HepG2 (cell line): ENCODE data around the gene YIF1B. TPM values are rescaled to one million over a fixed set of nuclear protein-coding genes. Genes with fewer than 3 reads are reported as not detected.
A peak's percentile ranks its signal among the peaks of the same experiment; 100 is the strongest.

ENCODE experiments used
- ARID2 ChIP-seq: sonication (generic); formaldehyde crosslinking; IDR thresholded peaks from 2 replicates; pipeline ENCODE4 v1.8.1; 2022; ENCODE audit warnings: mild to moderate bottlenecking, missing genetic modification reagents, borderline replicate concordance
- EZH2 ChIP-seq: conservative IDR thresholded peaks from 2 replicates; pipeline ENCODE4 v1.6.1; 2012; ENCODE audit warnings: mild to moderate bottlenecking, low read depth, low read length, moderate library complexity
- GFI1 ChIP-seq: sonication (generic); formaldehyde crosslinking; IDR thresholded peaks from 2 replicates; pipeline ENCODE4 v1.5.0; 2020; ENCODE audit warnings: missing genetic modification reagents, mild to moderate bottlenecking, borderline replicate concordance
- HNRNPH1 ChIP-seq: fragments of 200-400 bp; formaldehyde crosslinking; optimal IDR thresholded peaks from 2 replicates; pipeline ENCODE3; 2017; ENCODE audit warnings: mild to moderate bottlenecking, low read depth, low read length
- HNRNPK ChIP-seq: fragments of 200-400 bp; formaldehyde crosslinking; IDR thresholded peaks from 2 replicates; pipeline ENCODE4 v1.6.1; 2018; ENCODE audit warnings: low read length, low read depth, moderate library complexity, mild to moderate bottlenecking; ENCODE audit not compliant: poor library complexity, severe bottlenecking
- HNRNPUL1 ChIP-seq: fragments of 200-400 bp; formaldehyde crosslinking; IDR thresholded peaks from 2 replicates; pipeline ENCODE4 v1.6.1; 2017; ENCODE audit warnings: low read depth, mild to moderate bottlenecking, low read length, moderate library complexity
- NFKBIZ ChIP-seq: IDR thresholded peaks from 2 replicates; pipeline ENCODE4 v1.6.1; 2018; ENCODE audit warnings: missing genetic modification reagents, missing compliant biosample characterization
- NR2C2 ChIP-seq: sonication (generic); formaldehyde crosslinking; IDR thresholded peaks from 2 replicates; pipeline ENCODE4 v1.4.0; 2020; ENCODE audit warnings: missing genetic modification reagents, mild to moderate bottlenecking, moderate library complexity, borderline replicate concordance
- PHF8 ChIP-seq: sonication (generic); formaldehyde crosslinking; IDR thresholded peaks from 2 replicates; pipeline ENCODE4 v1.5.0; 2020; ENCODE audit warnings: missing genetic modification reagents
- SCMH1 ChIP-seq: sonication (generic); formaldehyde crosslinking; IDR thresholded peaks from 2 replicates; pipeline ENCODE4 v1.9.0; 2021; ENCODE audit warnings: missing genetic modification reagents, mild to moderate bottlenecking, borderline replicate concordance
- TAF1 ChIP-seq: sonication (generic); formaldehyde crosslinking; IDR thresholded peaks from 2 replicates; pipeline ENCODE4 v1.4.0; 2020; ENCODE audit warnings: missing genetic modification reagents
- TGIF2 ChIP-seq: IDR thresholded peaks from 2 replicates; pipeline ENCODE4 v1.6.1; 2016; ENCODE audit warnings: control low read depth, missing compliant biosample characterization
- TRIM24 ChIP-seq: sonication (generic); formaldehyde crosslinking; IDR thresholded peaks from 2 replicates; pipeline ENCODE4 v1.8.0; 2022; ENCODE audit warnings: mild to moderate bottlenecking, missing genetic modification reagents
- ZHX2 ChIP-seq, 2 experiments: sonication (generic) in 1 of 2; formaldehyde crosslinking in 1 of 2; IDR thresholded peaks; 2 replicates each; pipeline versions ENCODE4 v1.6.1 to v1.9.0; 2014 to 2022; ENCODE audit warnings: antibody characterized with exemption in 1 of 2, borderline replicate concordance in 1 of 2, inconsistent platforms in 1 of 2, low read depth in 1 of 2, missing genetic modification reagents in 1 of 2
- ZNF333 ChIP-seq: sonication (generic); formaldehyde crosslinking; IDR thresholded peaks from 2 replicates; pipeline ENCODE4 v1.4.0; 2020; ENCODE audit warnings: mild to moderate bottlenecking, missing genetic modification reagents, borderline replicate concordance
- ZNF44 ChIP-seq: sonication (generic); formaldehyde crosslinking; IDR thresholded peaks from 2 replicates; pipeline ENCODE4 v1.5.1; 2020; ENCODE audit warnings: mild to moderate bottlenecking, missing genetic modification reagents
- ZNF484 ChIP-seq: sonication (generic); formaldehyde crosslinking; IDR thresholded peaks from 2 replicates; pipeline ENCODE4 v1.5.1; 2020; ENCODE audit warnings: mild to moderate bottlenecking, low read depth, missing genetic modification reagents, borderline replicate concordance
- ZNF569 ChIP-seq: sonication (generic); formaldehyde crosslinking; IDR thresholded peaks from 2 replicates; pipeline ENCODE4 v1.5.0; 2020; ENCODE audit warnings: mild to moderate bottlenecking, missing genetic modification reagents, moderate library complexity, borderline replicate concordance
- ZNF607 ChIP-seq: sonication (generic); formaldehyde crosslinking; IDR thresholded peaks from 2 replicates; pipeline ENCODE4 v1.5.1; 2020; ENCODE audit warnings: missing genetic modification reagents, mild to moderate bottlenecking, borderline replicate concordance
- ZSCAN20 ChIP-seq: sonication (generic); formaldehyde crosslinking; IDR thresholded peaks from 2 replicates; pipeline ENCODE4 v1.4.0; 2020; ENCODE audit warnings: missing genetic modification reagents, mild to moderate bottlenecking, borderline replicate concordance
- polyA plus RNA-seq, 8 experiments: library from polyadenylated mRNA; depleted of rRNA in 3 of 8; stranded (reverse) in 7 of 8; unstranded in 1 of 8; fragments of >200 nt; fragmentation: Illumina TruSeq in 4 of 8; extraction: Trizol in 4 of 8; gene quantifications; 2 replicates each; pipeline versions ENCODE4 v1.2.1 to v1.2.3, GENCODE V29; 2011 to 2016; ENCODE audit warnings: low read depth in 4 of 8, missing spikeins in 1 of 8, mixed read lengths in 1 of 8; ENCODE audit not compliant: insufficient read depth in 1 of 8
- total RNA-seq, 5 experiments: library from RNA; depleted of rRNA; stranded (reverse); fragments of >200 nt; fragmentation: Illumina TruSeq; extraction: Trizol; gene quantifications; 2 replicates each; pipeline ENCODE4 v1.2.3, GENCODE V29; 2016; ENCODE audit warnings: low read depth in 1 of 5
- TF ChIP-seq, protein P1 (sequence below): sonication (generic); formaldehyde crosslinking; IDR thresholded peaks from 2 replicates; pipeline ENCODE4 v1.4.0; 2020; ENCODE audit warnings: missing genetic modification reagents, borderline replicate concordance

The YIF1B gene
- total and polyA plus RNA-seq, 2 of the 13 experiments (the other 11 are each of a cell fraction or from before 2014, with no cell fraction given): 41.4 to 85.2 TPM

GRCh38 chr19:38315657-38316476, at the start of gene YIF1B (continued):
- TF ChIP-seq GFI1 (no peak), HNRNPK (peak; percentile 66), ZNF333 (CRISPR knock-in tag) (no peak), ZNF44 (CRISPR knock-in tag) (no peak), TGIF2 (CRISPR knock-in tag) (0 out of 2 replicates have a peak, but pooled peaks have one; percentile 40), ZSCAN20 (CRISPR knock-in tag) (no peak), ZNF569 (CRISPR knock-in tag) (no peak), ZNF607 (no peak), TAF1 (CRISPR knock-in tag) (peak; percentile 41), HNRNPUL1 (no peak), PHF8 (CRISPR knock-in tag) (no peak), EZH2 (no peak), NFKBIZ (CRISPR knock-in tag) (no peak), ARID2 (CRISPR knock-in tag) (no peak), NR2C2 (peak; percentile 94), ZNF484 (CRISPR knock-in tag) (no peak), ZHX2 (IDR thresholded peaks at IDR 0.05; ENCODE audit: low read depth) (no peak), ZHX2 (CRISPR knock-in tag; IDR thresholded peaks at IDR 0.05; ENCODE audit: borderline replicate concordance) (no peak), HNRNPH1 (no peak), SCMH1 (CRISPR knock-in tag) (no peak), TRIM24 (CRISPR knock-in tag) (no peak)
- TF ChIP-seq, protein P1, sequence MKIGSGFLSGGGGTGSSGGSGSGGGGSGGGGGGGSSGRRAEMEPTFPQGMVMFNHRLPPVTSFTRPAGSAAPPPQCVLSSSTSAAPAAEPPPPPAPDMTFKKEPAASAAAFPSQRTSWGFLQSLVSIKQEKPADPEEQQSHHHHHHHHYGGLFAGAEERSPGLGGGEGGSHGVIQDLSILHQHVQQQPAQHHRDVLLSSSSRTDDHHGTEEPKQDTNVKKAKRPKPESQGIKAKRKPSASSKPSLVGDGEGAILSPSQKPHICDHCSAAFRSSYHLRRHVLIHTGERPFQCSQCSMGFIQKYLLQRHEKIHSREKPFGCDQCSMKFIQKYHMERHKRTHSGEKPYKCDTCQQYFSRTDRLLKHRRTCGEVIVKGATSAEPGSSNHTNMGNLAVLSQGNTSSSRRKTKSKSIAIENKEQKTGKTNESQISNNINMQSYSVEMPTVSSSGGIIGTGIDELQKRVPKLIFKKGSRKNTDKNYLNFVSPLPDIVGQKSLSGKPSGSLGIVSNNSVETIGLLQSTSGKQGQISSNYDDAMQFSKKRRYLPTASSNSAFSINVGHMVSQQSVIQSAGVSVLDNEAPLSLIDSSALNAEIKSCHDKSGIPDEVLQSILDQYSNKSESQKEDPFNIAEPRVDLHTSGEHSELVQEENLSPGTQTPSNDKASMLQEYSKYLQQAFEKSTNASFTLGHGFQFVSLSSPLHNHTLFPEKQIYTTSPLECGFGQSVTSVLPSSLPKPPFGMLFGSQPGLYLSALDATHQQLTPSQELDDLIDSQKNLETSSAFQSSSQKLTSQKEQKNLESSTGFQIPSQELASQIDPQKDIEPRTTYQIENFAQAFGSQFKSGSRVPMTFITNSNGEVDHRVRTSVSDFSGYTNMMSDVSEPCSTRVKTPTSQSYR (CRISPR knock-in tag): no peak
